ENCODE results near the gene USP31.
A peak's percentile ranks its signal among the peaks of the same experiment; 100 is the strongest.

USP31 gene

GRCh38 chr16:23182679-23183542, 33.7 kb upstream of the USP31 start, which contains the start of gene SCNN1G:
Gene SCNN1G (plus strand): TSS chr16:23182745. CDS start chr16:23186272, 3,527 bp downstream.
- Histone ChIP-seq H3K9ac (ENCODE audit: low read depth, low read length) (no peak within 1 kb of the TSS), H3K4me3 (ENCODE audit: low read length) (peak within 1 kb of the TSS; percentile 67), H3K4me1 (ENCODE audit: insufficient read depth, low read length) (no peaks in the 10 kb centered on the region), H3K9me3 (ENCODE audit: insufficient read depth, low read depth, low read length) (no peaks in the 10 kb centered on the region), H3K27ac (ENCODE audit: low read length) (no peak within 1 kb of the TSS), H3K36me3 (ENCODE audit: insufficient read depth, low read depth, low read length) (no peaks in the 10 kb centered on the region), H3K27me3 (ENCODE audit: insufficient read depth, low read length) (peaks cover 51% of the 10 kb centered on the region)

GRCh38 chr16:23182206-23182678, 33.0 kb upstream of the USP31 start:
- peak overlapping the region; percentile 57 for H3K4me3 ChIP-seq (ENCODE audit: low read length)
- no peaks in the 10 kb centered on the region for H3K4me1 ChIP-seq (ENCODE audit: insufficient read depth, low read length)
- no peak overlapping the region for H3K27ac ChIP-seq (ENCODE audit: low read length)
- H3K36me3 ChIP-seq (ENCODE audit: insufficient read depth, low read depth, low read length) = no peaks in the 10 kb centered on the region
- H3K9ac ChIP-seq (ENCODE audit: low read depth, low read length) = no peak overlapping the region
- H3K27me3 ChIP-seq (ENCODE audit: insufficient read depth, low read length) = peaks cover 51% of the 10 kb centered on the region
- H3K9me3 ChIP-seq (ENCODE audit: insufficient read depth, low read depth, low read length) = no peaks in the 10 kb centered on the region

GRCh38 chr16:23181506-23181905, 32.3 kb upstream of the USP31 start:
- no peaks in the 10 kb centered on the region for H3K36me3 ChIP-seq (ENCODE audit: insufficient read depth, low read depth, low read length)
- no peaks in the 10 kb centered on the region for H3K9me3 ChIP-seq (ENCODE audit: insufficient read depth, low read depth, low read length)
- no peak overlapping the region for H3K4me3 ChIP-seq (ENCODE audit: low read length)
- peaks cover 51% of the 10 kb centered on the region for H3K27me3 ChIP-seq (ENCODE audit: insufficient read depth, low read length)
- no peak overlapping the region for H3K9ac ChIP-seq (ENCODE audit: low read depth, low read length)
- no peak overlapping the region for H3K27ac ChIP-seq (ENCODE audit: low read length)
- no peaks in the 10 kb centered on the region for H3K4me1 ChIP-seq (ENCODE audit: insufficient read depth, low read length)

- H3K27me3 ChIP-seq (ENCODE audit: insufficient read depth, low read length) = no peaks in the 10 kb centered on the region
- H3K9me3 ChIP-seq (ENCODE audit: insufficient read depth, low read depth, low read length) = no peaks in the 10 kb centered on the region
- no peaks in the 10 kb centered on the region for H3K36me3 ChIP-seq (ENCODE audit: insufficient read depth, low read depth, low read length)
- H3K9ac ChIP-seq (ENCODE audit: low read depth, low read length) = no peak overlapping the region
- peaks cover 5% of the 10 kb centered on the region; the same call in 1 of the 2 replicates for H3K4me1 ChIP-seq (ENCODE audit: insufficient read depth, low read length)
- H3K4me3 ChIP-seq (ENCODE audit: low read length) = no peak overlapping the region
- no peak overlapping the region for H3K27ac ChIP-seq (ENCODE audit: low read length)
Measured at GRCh38 chr16:23175651-23176050, 26.4 kb upstream of the USP31 start.

GRCh38 chr16:23174622-23175021, 25.4 kb upstream of the USP31 start:
- H3K27me3 ChIP-seq (ENCODE audit: insufficient read depth, low read length) = no peaks in the 10 kb centered on the region
- H3K27ac ChIP-seq (ENCODE audit: low read length) = no peak overlapping the region
- no peaks in the 10 kb centered on the region for H3K36me3 ChIP-seq (ENCODE audit: insufficient read depth, low read depth, low read length)
- no peak overlapping the region for H3K9ac ChIP-seq (ENCODE audit: low read depth, low read length)
- no peak overlapping the region for H3K4me3 ChIP-seq (ENCODE audit: low read length)
- no peaks in the 10 kb centered on the region for H3K9me3 ChIP-seq (ENCODE audit: insufficient read depth, low read depth, low read length)
- peaks cover 5% of the 10 kb centered on the region; the same call in 1 of the 2 replicates for H3K4me1 ChIP-seq (ENCODE audit: insufficient read depth, low read length)

GRCh38 chr16:23172994-23173393, 23.7 kb upstream of the USP31 start:
- H3K36me3 ChIP-seq (ENCODE audit: insufficient read depth, low read depth, low read length) = no peaks in the 10 kb centered on the region
- no peak overlapping the region for H3K27ac ChIP-seq (ENCODE audit: low read length)
- H3K27me3 ChIP-seq (ENCODE audit: insufficient read depth, low read length) = no peaks in the 10 kb centered on the region
- peaks cover 5% of the 10 kb centered on the region; the same call in 1 of the 2 replicates for H3K4me1 ChIP-seq (ENCODE audit: insufficient read depth, low read length)
- H3K9me3 ChIP-seq (ENCODE audit: insufficient read depth, low read depth, low read length) = no peaks in the 10 kb centered on the region
- H3K4me3 ChIP-seq (ENCODE audit: low read length) = no peak overlapping the region
- no peak overlapping the region for H3K9ac ChIP-seq (ENCODE audit: low read depth, low read length)

- no peak overlapping the region for H3K9ac ChIP-seq (ENCODE audit: low read depth, low read length)
- no peaks in the 10 kb centered on the region for H3K9me3 ChIP-seq (ENCODE audit: insufficient read depth, low read depth, low read length)
- H3K27me3 ChIP-seq (ENCODE audit: insufficient read depth, low read length) = no peaks in the 10 kb centered on the region
- no peak overlapping the region for H3K4me3 ChIP-seq (ENCODE audit: low read length)
- no peaks in the 10 kb centered on the region for H3K36me3 ChIP-seq (ENCODE audit: insufficient read depth, low read depth, low read length)
- peaks cover 5% of the 10 kb centered on the region; the same call in 1 of the 2 replicates for H3K4me1 ChIP-seq (ENCODE audit: insufficient read depth, low read length)
- H3K27ac ChIP-seq (ENCODE audit: low read length) = no peak overlapping the region
Measured at GRCh38 chr16:23172583-23172982, 23.3 kb upstream of the USP31 start.

- Histone ChIP-seq H3K27me3 (ENCODE audit: insufficient read depth, low read length) (no peaks in the 10 kb centered on the region), H3K36me3 (ENCODE audit: insufficient read depth, low read depth, low read length) (no peaks in the 10 kb centered on the region), H3K9me3 (ENCODE audit: insufficient read depth, low read depth, low read length) (no peaks in the 10 kb centered on the region), H3K9ac (ENCODE audit: low read depth, low read length) (no peak overlapping the region), H3K4me3 (ENCODE audit: low read length) (no peak overlapping the region), H3K4me1 (ENCODE audit: insufficient read depth, low read length) (peaks cover 5% of the 10 kb centered on the region; the same call in 1 of the 2 replicates), H3K27ac (ENCODE audit: low read length) (no peak overlapping the region)
Measured at GRCh38 chr16:23164736-23165135, 15.5 kb upstream of the USP31 start.

- no peaks in the 10 kb centered on the region for H3K9me3 ChIP-seq (ENCODE audit: insufficient read depth, low read depth, low read length)
Measured at GRCh38 chr16:23163921-23164320, 14.7 kb upstream of the USP31 start.

GRCh38 chr16:23160574-23160973, 11.3 kb upstream of the USP31 start:
- Histone ChIP-seq H3K4me1 (ENCODE audit: insufficient read depth, low read length) (peaks cover 5% of the 10 kb centered on the region; the same call in 1 of the 2 replicates), H3K4me3 (ENCODE audit: low read length) (no peak overlapping the region), H3K27ac (ENCODE audit: low read length) (no peak overlapping the region), H3K36me3 (ENCODE audit: insufficient read depth, low read depth, low read length) (no peaks in the 10 kb centered on the region), H3K9ac (ENCODE audit: low read depth, low read length) (no peak overlapping the region), H3K9me3 (ENCODE audit: insufficient read depth, low read depth, low read length) (no peaks in the 10 kb centered on the region), H3K27me3 (ENCODE audit: insufficient read depth, low read length) (no peaks in the 10 kb centered on the region)

More at GRCh38 chr16:23163921-23164320, 14.7 kb upstream of the USP31 start:
- Histone ChIP-seq H3K9ac (ENCODE audit: low read depth, low read length) (no peak overlapping the region), H3K27me3 (ENCODE audit: insufficient read depth, low read length) (no peaks in the 10 kb centered on the region), H3K36me3 (ENCODE audit: insufficient read depth, low read depth, low read length) (no peaks in the 10 kb centered on the region), H3K27ac (ENCODE audit: low read length) (no peak overlapping the region), H3K4me1 (ENCODE audit: insufficient read depth, low read length) (peaks cover 5% of the 10 kb centered on the region; the same call in 1 of the 2 replicates), H3K4me3 (ENCODE audit: low read length) (no peak overlapping the region)

- H3K4me3 ChIP-seq (ENCODE audit: low read length) = no peak overlapping the region
- peaks cover 5% of the 10 kb centered on the region; the same call in 1 of the 2 replicates for H3K4me1 ChIP-seq (ENCODE audit: insufficient read depth, low read length)
- no peak overlapping the region for H3K27ac ChIP-seq (ENCODE audit: low read length)
- no peaks in the 10 kb centered on the region for H3K36me3 ChIP-seq (ENCODE audit: insufficient read depth, low read depth, low read length)
- no peaks in the 10 kb centered on the region for H3K9me3 ChIP-seq (ENCODE audit: insufficient read depth, low read depth, low read length)
- no peaks in the 10 kb centered on the region for H3K27me3 ChIP-seq (ENCODE audit: insufficient read depth, low read length)
- no peak overlapping the region for H3K9ac ChIP-seq (ENCODE audit: low read depth, low read length)
Measured at GRCh38 chr16:23160082-23160481, 10.8 kb upstream of the USP31 start.

- H3K36me3 ChIP-seq (ENCODE audit: insufficient read depth, low read depth, low read length) = no peaks in the 10 kb centered on the region
- H3K27me3 ChIP-seq (ENCODE audit: insufficient read depth, low read length) = no peaks in the 10 kb centered on the region
- H3K9me3 ChIP-seq (ENCODE audit: insufficient read depth, low read depth, low read length) = no peaks in the 10 kb centered on the region
- H3K4me3 ChIP-seq (ENCODE audit: low read length) = no peak overlapping the region
- H3K27ac ChIP-seq (ENCODE audit: low read length) = no peak overlapping the region
- H3K4me1 ChIP-seq (ENCODE audit: insufficient read depth, low read length) = peaks cover 5% of the 10 kb centered on the region; the same call in 1 of the 2 replicates
- H3K9ac ChIP-seq (ENCODE audit: low read depth, low read length) = no peak overlapping the region
Measured at GRCh38 chr16:23158114-23158513, 8.9 kb upstream of the USP31 start.
